ENCODE measurements around the gene LRRC56. TPM values are rescaled to one million over a fixed set of nuclear protein-coding genes. Genes with fewer than 3 reads are reported as not detected.

Gene LRRC56
- total and polyA plus RNA-seq, 11 donors, result 0.07 to 0.35 (median 0.20) TPM; not detected in 2

DNA sequence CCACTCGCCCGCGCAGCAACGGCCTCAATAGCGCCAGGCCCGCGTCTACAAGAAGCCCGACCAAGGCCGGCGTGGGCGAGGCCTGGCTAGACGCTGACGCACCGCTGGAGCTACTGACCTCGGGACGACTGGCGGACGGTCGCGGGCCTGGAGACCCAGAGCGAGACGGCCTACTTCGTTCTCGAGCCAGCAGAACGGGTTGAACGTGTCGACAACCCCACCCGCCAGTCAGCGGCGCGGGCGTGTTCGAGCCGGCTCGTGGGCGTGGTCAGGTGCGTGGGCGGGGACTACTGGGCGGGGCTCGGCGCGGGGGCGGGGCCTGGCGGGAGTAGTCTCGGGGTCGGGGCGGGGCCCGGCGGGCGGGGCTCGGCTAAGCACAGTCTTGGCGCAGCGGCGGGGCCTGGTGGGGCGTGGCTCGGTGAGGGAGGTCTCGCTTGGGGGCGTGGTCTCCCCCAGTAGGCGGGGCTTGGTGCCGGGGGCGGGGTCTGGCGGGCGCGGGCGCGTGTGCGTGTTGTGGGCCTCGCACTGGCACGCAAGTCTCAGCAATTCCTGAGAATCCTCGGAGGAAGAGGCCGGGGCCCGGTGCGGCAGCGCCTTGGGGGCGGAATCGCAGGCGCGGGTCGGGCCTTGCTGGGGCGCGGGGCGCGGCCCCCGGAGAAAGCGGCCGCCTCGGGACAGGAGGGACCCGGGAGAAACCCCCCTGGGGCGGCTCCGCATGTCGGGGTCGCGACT, 30.2 kb upstream of the LRRC56 start, which contains the start of gene RNH1:
Gene RNH1, minus strand, starts transcription at position 248 of the 732 bp plus-strand sequence. CDS start 5,080 bp downstream, outside the sequence.
- Histone ChIP-seq H3K9me3 (no peaks in the 10 kb centered on the region), H3K27ac (peak within 1 kb of the TSS; percentile 95 to 100 (median 99)), H3K4me3 (peak within 1 kb of the TSS; percentile 52 to 98 (median 82)), H3K27me3 (no peaks in the 10 kb centered on the region), H3K4me1 (peaks cover 8 to 51% (median 43%) of the 10 kb centered on the region in 12 donors), H3K36me3 (peaks cover 0 to 29% (median 20%) of the 10 kb centered on the region in 9 donors)
- WGBS, 4 donors, result 0 to 1% (median 1%) methylated on average over 53 to 93 of the region's 93 CpGs
- DNase-seq (peak; percentile 99 to 100 (median 99)), ATAC-seq (peak; percentile 79 to 90 (median 86))
- intact Hi-C loops (cut with DNase I), result loop anchor here in 8 of 10 donors (1.0 to 10.0 kb wide), 8 partner anchors 11 to 302 kb away; partner anchors contain the start of genes PTDSS2 (in 4 of the 8), BET1L (in 3 of the 8), RIC8A (in 3 of the 8) and IFITM2 (in 1 of the 8)
- peak in 1 of 2 donors; percentile 41 for TF ChIP-seq POLR2A (IDR thresholded peaks at IDR 0.05)
- TF ChIP-seq, protein P1, sequence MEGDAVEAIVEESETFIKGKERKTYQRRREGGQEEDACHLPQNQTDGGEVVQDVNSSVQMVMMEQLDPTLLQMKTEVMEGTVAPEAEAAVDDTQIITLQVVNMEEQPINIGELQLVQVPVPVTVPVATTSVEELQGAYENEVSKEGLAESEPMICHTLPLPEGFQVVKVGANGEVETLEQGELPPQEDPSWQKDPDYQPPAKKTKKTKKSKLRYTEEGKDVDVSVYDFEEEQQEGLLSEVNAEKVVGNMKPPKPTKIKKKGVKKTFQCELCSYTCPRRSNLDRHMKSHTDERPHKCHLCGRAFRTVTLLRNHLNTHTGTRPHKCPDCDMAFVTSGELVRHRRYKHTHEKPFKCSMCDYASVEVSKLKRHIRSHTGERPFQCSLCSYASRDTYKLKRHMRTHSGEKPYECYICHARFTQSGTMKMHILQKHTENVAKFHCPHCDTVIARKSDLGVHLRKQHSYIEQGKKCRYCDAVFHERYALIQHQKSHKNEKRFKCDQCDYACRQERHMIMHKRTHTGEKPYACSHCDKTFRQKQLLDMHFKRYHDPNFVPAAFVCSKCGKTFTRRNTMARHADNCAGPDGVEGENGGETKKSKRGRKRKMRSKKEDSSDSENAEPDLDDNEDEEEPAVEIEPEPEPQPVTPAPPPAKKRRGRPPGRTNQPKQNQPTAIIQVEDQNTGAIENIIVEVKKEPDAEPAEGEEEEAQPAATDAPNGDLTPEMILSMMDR (IDR thresholded peaks at IDR 0.05), result no peak

DNA sequence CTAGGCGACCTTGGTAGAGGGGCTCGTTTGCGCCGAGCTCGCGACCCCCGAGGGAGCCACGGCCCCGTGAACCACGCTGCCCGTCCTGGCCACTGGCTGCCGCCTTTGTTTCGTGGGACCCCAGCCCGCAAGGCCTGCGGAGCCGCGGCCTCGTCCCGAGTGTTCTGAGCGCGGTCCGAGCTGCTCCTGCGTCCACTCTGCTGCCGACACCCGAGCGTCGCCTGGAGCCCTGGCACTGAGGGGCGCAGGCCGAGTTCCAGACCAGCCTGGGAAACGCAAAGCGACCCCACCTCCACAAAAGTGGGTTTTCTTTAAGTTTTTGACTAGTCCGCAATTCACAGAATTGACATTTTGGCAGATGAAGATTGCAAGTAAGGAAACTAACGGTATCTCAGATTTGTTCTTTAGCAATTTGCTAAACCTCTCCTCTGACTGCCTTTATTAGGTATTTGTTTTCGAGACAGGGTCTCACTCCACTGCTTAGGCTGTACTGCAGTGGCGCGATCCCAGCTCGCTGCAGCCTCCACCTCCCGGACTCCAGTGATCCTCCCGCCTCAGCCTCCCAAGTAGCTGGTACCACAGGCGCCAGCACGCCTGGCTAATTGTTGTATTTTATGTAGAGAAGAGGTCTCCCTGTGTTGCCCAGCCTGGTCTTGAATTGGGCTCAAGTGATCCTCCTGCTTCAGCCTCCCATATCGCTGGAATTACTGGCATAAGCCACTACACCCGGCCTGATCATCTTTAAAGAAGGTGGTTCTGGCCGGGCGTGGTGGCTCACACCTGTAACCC, 29.4 kb upstream of the LRRC56 start:
- 45 to 91% (median 52%) methylated on average over 25 to 45 of the region's 45 CpGs for WGBS, 4 donors
- Histone ChIP-seq H3K27me3 (no peaks in the 10 kb centered on the region), H3K27ac (peak overlapping the region in 11 of 12 donors; percentile 60 to 100 (median 98)), H3K4me1 (peaks cover 8 to 44% (median 36%) of the 10 kb centered on the region in 12 donors), H3K36me3 (peaks cover 0 to 30% (median 21%) of the 10 kb centered on the region in 9 donors), H3K9me3 (no peaks in the 10 kb centered on the region), H3K4me3 (peak overlapping the region; percentile 52 to 98 (median 82))
- ATAC-seq (no peak), DNase-seq (peak in 3 of 5 donors; percentile 5 to 40 (median 35))
- no peak for TF ChIP-seq POLR2A (IDR thresholded peaks at IDR 0.05)
- TF ChIP-seq, protein P1 (IDR thresholded peaks at IDR 0.05), result no peak
- intact Hi-C loops (cut with DNase I), result loop anchor here in 8 of 10 donors (2.0 to 10.0 kb wide), 6 partner anchors 56 to 303 kb away; partner anchors contain the start of genes PTDSS2 (in 4 of the 8), BET1L (in 3 of the 8), RIC8A (in 3 of the 8) and IFITM2 (in 1 of the 8)

DNA sequence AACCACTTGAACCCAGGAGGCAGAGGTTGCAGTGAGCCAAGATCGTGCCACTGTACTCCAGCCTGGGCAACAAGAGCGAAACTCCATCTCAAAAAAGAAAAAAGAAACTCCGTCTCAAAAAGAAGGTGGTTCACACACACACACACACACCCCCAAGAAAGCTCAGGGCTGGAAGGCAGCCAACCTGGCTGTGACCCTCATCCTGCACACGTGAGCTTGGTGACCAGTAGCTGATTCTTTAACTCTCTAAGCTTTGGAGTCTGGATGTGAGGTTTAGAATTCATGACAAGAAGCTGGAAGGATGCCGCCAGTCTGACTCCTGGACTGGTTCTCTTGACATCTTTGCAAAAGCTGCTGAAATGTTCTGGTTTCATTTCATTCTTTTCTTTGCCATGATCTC, 28.4 kb upstream of the LRRC56 start:
- peak in 2 of 5 donors; percentile 8 to 26 for DNase-seq

More for the DNA sequence above, 28.4 kb upstream of the LRRC56 start:
- no peak overlapping the region for H3K27ac ChIP-seq
- TF ChIP-seq, protein P1 (IDR thresholded peaks at IDR 0.05), result no peak
- no peaks in the 10 kb centered on the region for H3K27me3 ChIP-seq
- H3K4me1 ChIP-seq, result peaks cover 4 to 33% (median 26%) of the 10 kb centered on the region in 12 donors
- H3K9me3 ChIP-seq, result no peaks in the 10 kb centered on the region
- H3K4me3 ChIP-seq, result no peak overlapping the region
- H3K36me3 ChIP-seq, result peaks cover 0 to 35% (median 29%) of the 10 kb centered on the region in 9 donors
- intact Hi-C loops (cut with DNase I), result loop anchor here in 7 of 10 donors (5.0 to 10.0 kb wide), 5 partner anchors 57 to 304 kb away; partner anchors contain the start of genes PTDSS2 (in 4 of the 7), BET1L (in 3 of the 7), RIC8A (in 3 of the 7) and IFITM2 (in 1 of the 7)
- ATAC-seq, result no peak
- WGBS, 4 donors, result 62 to 78% (median 75%) methylated on average over 5 of the region's 5 CpGs

Data from heart left ventricle (tissue), 16 donors.